ENCODE results near the gene GRIN2D. TPM values are rescaled to one million over a fixed set of nuclear protein-coding genes. Genes with fewer than 3 reads are reported as not detected.
A peak's percentile ranks its signal among the peaks of the same experiment; 100 is the strongest.
"Not testable (repeated sequence)": the region's sequence is repeated elsewhere in the genome, so short reads cannot be mapped to it uniquely, and the experiment has no call there.

Gene GRIN2D
- total RNA-seq, 1 donor from 2014 or later: not detected

DNA sequence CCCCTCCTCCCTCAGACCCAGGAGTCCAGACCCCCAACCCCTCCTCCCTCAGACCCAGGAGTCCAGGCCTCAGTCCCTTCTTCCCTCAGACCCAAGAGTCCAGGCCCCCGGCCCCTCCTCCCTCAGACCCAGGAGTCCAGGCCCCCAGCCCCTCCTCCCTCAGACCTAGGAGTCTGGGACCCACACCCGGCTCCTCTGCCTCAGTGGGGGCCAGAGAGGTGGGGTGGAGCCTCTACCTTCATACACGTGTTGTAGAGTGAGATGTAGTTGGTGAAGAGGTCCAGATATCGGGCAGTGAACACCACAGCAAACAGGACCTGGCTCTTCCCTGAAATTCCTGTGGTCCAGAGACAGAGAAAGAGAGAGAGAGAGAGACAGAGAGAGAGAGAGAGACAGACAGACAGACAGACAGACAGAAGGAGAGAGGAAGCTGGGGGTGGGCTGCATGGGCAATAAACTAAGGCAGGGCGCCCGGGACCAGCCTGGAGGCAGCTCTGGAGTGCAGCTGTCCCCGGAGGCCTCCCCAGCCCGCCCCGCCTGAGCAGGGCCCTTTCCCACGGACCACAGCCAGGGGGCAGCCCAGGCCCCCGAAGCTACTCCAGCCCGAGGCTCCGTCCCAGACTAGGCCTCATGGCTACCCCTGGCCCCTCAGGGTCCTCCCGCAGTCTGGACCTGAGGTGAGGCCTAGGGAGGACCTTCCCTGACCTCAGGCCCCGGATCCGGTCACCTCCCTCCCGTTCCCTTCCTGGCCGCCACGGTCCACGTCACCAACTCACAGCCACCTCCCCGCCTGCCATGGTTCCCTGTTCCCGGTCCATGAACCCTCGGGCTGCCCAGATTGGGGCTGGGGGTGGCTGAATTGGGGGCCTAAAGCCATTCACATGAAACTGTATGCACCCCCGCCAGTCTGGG, 3.0 kb upstream of the GRIN2D start:
- TF ChIP-seq POLR2A (IDR thresholded peaks at IDR 0.05): no peak
- TF ChIP-seq, protein P1, sequence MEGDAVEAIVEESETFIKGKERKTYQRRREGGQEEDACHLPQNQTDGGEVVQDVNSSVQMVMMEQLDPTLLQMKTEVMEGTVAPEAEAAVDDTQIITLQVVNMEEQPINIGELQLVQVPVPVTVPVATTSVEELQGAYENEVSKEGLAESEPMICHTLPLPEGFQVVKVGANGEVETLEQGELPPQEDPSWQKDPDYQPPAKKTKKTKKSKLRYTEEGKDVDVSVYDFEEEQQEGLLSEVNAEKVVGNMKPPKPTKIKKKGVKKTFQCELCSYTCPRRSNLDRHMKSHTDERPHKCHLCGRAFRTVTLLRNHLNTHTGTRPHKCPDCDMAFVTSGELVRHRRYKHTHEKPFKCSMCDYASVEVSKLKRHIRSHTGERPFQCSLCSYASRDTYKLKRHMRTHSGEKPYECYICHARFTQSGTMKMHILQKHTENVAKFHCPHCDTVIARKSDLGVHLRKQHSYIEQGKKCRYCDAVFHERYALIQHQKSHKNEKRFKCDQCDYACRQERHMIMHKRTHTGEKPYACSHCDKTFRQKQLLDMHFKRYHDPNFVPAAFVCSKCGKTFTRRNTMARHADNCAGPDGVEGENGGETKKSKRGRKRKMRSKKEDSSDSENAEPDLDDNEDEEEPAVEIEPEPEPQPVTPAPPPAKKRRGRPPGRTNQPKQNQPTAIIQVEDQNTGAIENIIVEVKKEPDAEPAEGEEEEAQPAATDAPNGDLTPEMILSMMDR (IDR thresholded peaks at IDR 0.05): peak in 2 of 3 experiments; percentile 19 to 64
- H3K4me3 ChIP-seq: peak overlapping the region; percentile 85 to 99
- intact Hi-C loops (cut with DNase I): no loop called here
- H3K36me3 ChIP-seq: peaks cover 0 to 28% of the 10 kb centered on the region in 2 donors
- peaks cover 35% of the 10 kb centered on the region for H3K4me1 ChIP-seq
- H3K27ac ChIP-seq: peak overlapping the region; percentile 92
- H3K9me3 ChIP-seq: no peaks in the 10 kb centered on the region
- H3K27me3 ChIP-seq: peaks cover 6% of the 10 kb centered on the region
- no peak for DNase-seq (ENCODE audit: extremely low spot score in 2 of 2)

- intact Hi-C loops (cut with DNase I): no loop called here
- peaks cover 8% of the 10 kb centered on the region for H3K27me3 ChIP-seq
- peaks cover 0 to 21% of the 10 kb centered on the region in 2 donors for H3K36me3 ChIP-seq
- H3K9me3 ChIP-seq: no peaks in the 10 kb centered on the region
- H3K4me3 ChIP-seq: peak within 1 kb of the TSS; percentile 85 to 99
- peak within 1 kb of the TSS; percentile 92 for H3K27ac ChIP-seq
- peaks cover 35% of the 10 kb centered on the region for H3K4me1 ChIP-seq
- TF ChIP-seq POLR2A (IDR thresholded peaks at IDR 0.05): peak in 1 of 2 donors; percentile 53
- TF ChIP-seq, protein P1 (IDR thresholded peaks at IDR 0.05): peak in 2 of 3 experiments; percentile 50 to 86
- TF ChIP-seq POLR2AphosphoS5 (IDR thresholded peaks at IDR 0.05; ENCODE audit: insufficient read depth in 1 of 2, low read depth in 1 of 2): peak in 1 of 2 donors; percentile 88
- no peak for DNase-seq (ENCODE audit: extremely low spot score in 2 of 2)
Observed at GRCh38 chr19:48391100-48392005, 2.1 kb upstream of the GRIN2D start, which contains the start of gene KDELR1. TSS of gene KDELR1 (minus strand) at chr19:48391551. CDS start at chr19:48391358, 193 bp downstream.

- H3K27ac ChIP-seq; H3K9me3 ChIP-seq; H3K4me3 ChIP-seq; DNase-seq (ENCODE audit: extremely low spot score in 2 of 2); intact Hi-C loops (cut with DNase I): not testable (repeated sequence)
- peaks cover 0 to 15% of the 10 kb centered on the region in 2 donors for H3K36me3 ChIP-seq
- peaks cover 14% of the 10 kb centered on the region for H3K27me3 ChIP-seq
- peaks cover 35% of the 10 kb centered on the region for H3K4me1 ChIP-seq
Observed at GRCh38 chr19:48392006-48392344, 1.5 kb upstream of the GRIN2D start.

GRCh38 chr19:48392860-48393558, 459 bp upstream of the GRIN2D start:
- H3K27me3 ChIP-seq: peaks cover 17% of the 10 kb centered on the region
- peaks cover 42% of the 10 kb centered on the region for H3K4me1 ChIP-seq
- no peak overlapping the region for H3K27ac ChIP-seq
- TF ChIP-seq POLR2A (IDR thresholded peaks at IDR 0.05) (no peak), POLR2AphosphoS5 (IDR thresholded peaks at IDR 0.05; ENCODE audit: insufficient read depth in 1 of 2, low read depth in 1 of 2) (no peak)
- TF ChIP-seq, protein P1 (IDR thresholded peaks at IDR 0.05): no peak
- H3K36me3 ChIP-seq: peaks cover 0 to 5% of the 10 kb centered on the region in 2 donors
- DNase-seq (ENCODE audit: extremely low spot score in 2 of 2): no peak
- H3K4me3 ChIP-seq: peak overlapping the region in 1 of 2 donors; percentile 12
- intact Hi-C loops (cut with DNase I): no loop called here
- H3K9me3 ChIP-seq: no peaks in the 10 kb centered on the region

Measured in vagina (tissue), 2 donors.